Lower lobe of right lung (tissue), 2 donors: ENCODE results near the gene COQ9. TPM values are rescaled to one million over a fixed set of nuclear protein-coding genes. Genes with fewer than 3 reads are reported as not detected.

Source experiments
- ATAC-seq, 2 donors: fragments of 200-7000 bp; cut with Tn5 transposase; one replicate each; pipeline ENCODE4 v1.9.1; 2020 to 2022; ENCODE audit warnings: mild to moderate bottlenecking in 2 of 2, moderate library complexity in 2 of 2
- DNase-seq: peaks from one replicate; pipeline ENCODE4 v3.0.0-alpha.2; 2020
- H3K27ac ChIP-seq: fragments of 200-600 bp; one replicate; pipeline ENCODE4 v1.8.0; 2022
- H3K27me3 ChIP-seq: fragments of 200-600 bp; one replicate; pipeline ENCODE4 v1.8.0; 2022; ENCODE audit warnings: low read depth
- H3K36me3 ChIP-seq: fragments of 200-600 bp; one replicate; pipeline ENCODE4 v1.8.0; 2022; ENCODE audit warnings: mild to moderate bottlenecking
- H3K4me1 ChIP-seq: fragments of 200-600 bp; one replicate; pipeline ENCODE4 v1.8.0; 2022
- H3K4me3 ChIP-seq: fragments of 200-600 bp; one replicate; pipeline ENCODE4 v1.8.0; 2022; ENCODE audit warnings: mild to moderate bottlenecking
- H3K9me3 ChIP-seq: fragments of 200-600 bp; one replicate; pipeline ENCODE4 v1.8.0; 2022
- intact Hi-C: fragments of 100-400 bp; cut with DNase I; formaldehyde crosslinking; loops from one replicate; pipeline ENCODE4 v1.11.0; 2022
- total RNA-seq: library from RNA; stranded (reverse); fragmentation: NEBNext Ultra II Directional; extraction: Animal tissue kit (Norgen Biotek cat#: 25700); gene quantifications from one replicate; pipeline ENCODE4 v1.2.1, GENCODE V29; 2021
- TF ChIP-seq, protein P1 (sequence below): fragments of 200-600 bp; IDR thresholded peaks from one replicate; pipeline ENCODE4 v1.8.0; 2022; ENCODE audit warnings: antibody characterized with exemption, mild to moderate bottlenecking
- donor health status: DM: no; HTN: yes; CAD: no; lungs with severe emphysema.

COQ9 gene
- total RNA-seq, 1 donor from 2014 or later = 37.2 TPM

DNA sequence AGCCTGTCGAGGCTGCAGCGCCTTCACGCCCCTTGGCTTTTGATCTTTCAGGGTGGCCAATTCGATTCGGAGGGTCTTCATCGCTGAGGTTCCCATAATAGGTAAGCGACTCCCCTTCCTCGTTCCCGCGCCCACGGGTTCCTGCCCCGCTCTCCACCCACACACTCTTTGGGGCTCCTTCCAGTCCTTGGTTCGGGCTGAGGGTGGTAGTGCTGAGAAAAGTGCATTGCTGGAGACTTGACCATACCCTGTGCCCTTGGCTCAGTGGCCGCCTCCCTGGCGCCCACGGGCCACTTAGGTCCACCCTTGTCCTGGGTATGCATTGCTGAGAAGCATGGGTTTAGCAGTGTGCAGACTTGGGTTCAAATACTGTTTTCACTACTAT is 15.7 kb downstream of the COQ9 start:
- H3K27ac ChIP-seq = peak overlapping the region; percentile 94
- no peak for DNase-seq
- no peaks in the 10 kb centered on the region for H3K9me3 ChIP-seq
- intact Hi-C loops = no loop called here
- H3K36me3 ChIP-seq = peaks cover 72% of the 10 kb centered on the region
- TF ChIP-seq, protein P1, sequence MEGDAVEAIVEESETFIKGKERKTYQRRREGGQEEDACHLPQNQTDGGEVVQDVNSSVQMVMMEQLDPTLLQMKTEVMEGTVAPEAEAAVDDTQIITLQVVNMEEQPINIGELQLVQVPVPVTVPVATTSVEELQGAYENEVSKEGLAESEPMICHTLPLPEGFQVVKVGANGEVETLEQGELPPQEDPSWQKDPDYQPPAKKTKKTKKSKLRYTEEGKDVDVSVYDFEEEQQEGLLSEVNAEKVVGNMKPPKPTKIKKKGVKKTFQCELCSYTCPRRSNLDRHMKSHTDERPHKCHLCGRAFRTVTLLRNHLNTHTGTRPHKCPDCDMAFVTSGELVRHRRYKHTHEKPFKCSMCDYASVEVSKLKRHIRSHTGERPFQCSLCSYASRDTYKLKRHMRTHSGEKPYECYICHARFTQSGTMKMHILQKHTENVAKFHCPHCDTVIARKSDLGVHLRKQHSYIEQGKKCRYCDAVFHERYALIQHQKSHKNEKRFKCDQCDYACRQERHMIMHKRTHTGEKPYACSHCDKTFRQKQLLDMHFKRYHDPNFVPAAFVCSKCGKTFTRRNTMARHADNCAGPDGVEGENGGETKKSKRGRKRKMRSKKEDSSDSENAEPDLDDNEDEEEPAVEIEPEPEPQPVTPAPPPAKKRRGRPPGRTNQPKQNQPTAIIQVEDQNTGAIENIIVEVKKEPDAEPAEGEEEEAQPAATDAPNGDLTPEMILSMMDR = no peak
- H3K4me1 ChIP-seq = peaks cover 47% of the 10 kb centered on the region
- peak overlapping the region; percentile 85 for H3K4me3 ChIP-seq
- H3K27me3 ChIP-seq = no peaks in the 10 kb centered on the region
- peak; percentile 58 to 59 for ATAC-seq

DNA sequence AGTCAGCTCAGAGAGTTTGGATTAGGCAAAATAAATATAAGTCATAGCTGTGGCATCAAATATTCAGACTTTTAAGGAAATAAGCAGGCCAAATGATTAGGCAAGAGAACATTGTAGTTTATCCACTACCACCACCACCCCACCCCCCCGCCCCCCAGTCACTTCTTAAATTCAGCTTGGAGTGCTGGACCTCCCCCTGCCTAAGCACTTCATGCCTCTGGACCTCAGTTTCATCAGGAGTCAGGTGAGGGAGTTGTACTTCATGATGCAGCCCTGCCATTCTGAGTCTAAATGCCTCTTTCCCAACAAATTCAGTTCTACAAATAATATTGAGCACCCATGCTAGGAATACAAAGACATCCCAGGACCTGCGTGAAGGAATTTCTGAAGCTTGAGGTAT is 17.2 kb downstream of the COQ9 start:
- intact Hi-C loops = no loop called here
- DNase-seq = no peak
- TF ChIP-seq, protein P1 = no peak
- Histone ChIP-seq H3K27me3 (no peaks in the 10 kb centered on the region), H3K27ac (no peak overlapping the region), H3K9me3 (no peaks in the 10 kb centered on the region), H3K4me1 (peaks cover 53% of the 10 kb centered on the region), H3K36me3 (peaks cover 72% of the 10 kb centered on the region), H3K4me3 (no peak overlapping the region)
- peak; percentile 18 to 57 for ATAC-seq

DNA sequence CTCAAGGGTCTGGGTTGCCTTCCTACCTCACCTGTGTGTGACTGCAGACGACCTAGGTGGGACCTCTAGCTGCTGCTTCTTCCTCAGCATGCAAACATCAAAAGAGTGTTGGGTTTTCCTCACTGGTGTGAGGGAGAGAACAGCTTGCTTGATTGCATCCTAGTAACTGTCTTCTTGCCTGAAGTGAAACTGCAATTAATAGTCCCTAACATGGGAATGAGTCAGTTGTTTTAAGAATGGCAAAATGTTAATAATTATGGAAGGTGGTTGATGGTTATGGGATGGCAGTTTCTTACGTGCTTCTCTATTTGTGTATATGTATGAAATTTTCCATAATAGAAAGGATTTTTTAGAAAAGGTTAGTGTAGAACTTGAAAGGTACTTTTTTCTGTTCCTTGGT is 21.1 kb downstream of the COQ9 start:
- H3K27me3 ChIP-seq = no peaks in the 10 kb centered on the region
- H3K4me3 ChIP-seq = no peak overlapping the region
- H3K36me3 ChIP-seq = peaks cover 94% of the 10 kb centered on the region
- TF ChIP-seq, protein P1 = no peak
- no peak for ATAC-seq
- H3K4me1 ChIP-seq = peaks cover 69% of the 10 kb centered on the region
- H3K27ac ChIP-seq = no peak overlapping the region
- intact Hi-C loops = no loop called here
- DNase-seq = no peak
- no peaks in the 10 kb centered on the region for H3K9me3 ChIP-seq

DNA sequence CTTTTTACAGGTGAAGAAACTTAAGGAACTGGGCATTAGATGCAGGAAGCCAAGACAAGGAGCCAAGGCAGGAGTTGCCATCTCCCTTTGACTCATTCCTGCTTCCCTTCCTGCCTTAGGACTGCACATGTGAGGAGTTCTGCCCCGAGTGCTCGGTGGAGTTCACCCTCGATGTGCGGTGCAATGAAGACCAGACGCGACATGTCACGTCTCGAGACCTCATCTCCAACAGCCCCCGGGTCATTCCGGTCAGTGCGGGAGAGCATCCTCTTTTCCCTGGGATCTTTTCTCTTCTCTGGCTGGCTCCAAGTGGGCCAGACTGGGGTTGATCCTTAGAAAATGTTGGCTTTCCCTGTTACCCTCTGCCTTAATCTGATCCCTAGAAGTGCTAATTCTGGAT is 21.8 kb downstream of the COQ9 start:
- Histone ChIP-seq H3K9me3 (no peaks in the 10 kb centered on the region), H3K4me3 (no peak overlapping the region), H3K27me3 (no peaks in the 10 kb centered on the region), H3K4me1 (peaks cover 62% of the 10 kb centered on the region), H3K27ac (no peak overlapping the region), H3K36me3 (peaks cover 98% of the 10 kb centered on the region)
- intact Hi-C loops = no loop called here
- no peak for DNase-seq
- TF ChIP-seq, protein P1 = no peak
- no peak for ATAC-seq

- TF ChIP-seq, protein P1 = no peak
- DNase-seq = no peak
- no peaks in the 10 kb centered on the region for H3K27me3 ChIP-seq
- H3K36me3 ChIP-seq = peaks cover 100% of the 10 kb centered on the region
- ATAC-seq = peak; percentile 3 to 18
- H3K27ac ChIP-seq = peak overlapping the region; percentile 15
- no peak overlapping the region for H3K4me3 ChIP-seq
- intact Hi-C loops = no loop called here
- no peaks in the 10 kb centered on the region for H3K9me3 ChIP-seq
- H3K4me1 ChIP-seq = peaks cover 53% of the 10 kb centered on the region
Measured at GRCh38 chr16:57469917-57470470, 22.7 kb downstream of the COQ9 start.

DNA sequence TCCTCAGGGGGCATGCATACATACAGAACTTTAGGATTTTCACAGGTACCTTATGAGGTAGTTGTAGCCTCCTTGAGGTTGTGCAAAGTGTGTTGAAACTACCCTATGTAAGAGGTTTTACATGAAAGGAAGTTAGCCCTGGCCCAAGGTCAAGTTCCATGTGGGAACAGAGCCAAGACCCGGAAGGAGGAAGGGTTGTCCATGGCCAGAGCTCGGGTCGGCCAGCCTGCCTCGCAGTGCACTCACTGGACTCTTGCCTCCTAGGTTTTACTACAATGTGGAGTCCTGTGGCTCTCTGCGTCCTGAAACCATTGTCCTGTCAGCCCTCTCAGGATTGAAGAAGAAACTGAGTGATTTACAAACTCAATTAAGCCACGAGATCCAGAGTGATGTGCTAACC is 23.4 kb downstream of the COQ9 start:
- Histone ChIP-seq H3K36me3 (peaks cover 96% of the 10 kb centered on the region), H3K9me3 (no peaks in the 10 kb centered on the region), H3K4me1 (peaks cover 45% of the 10 kb centered on the region), H3K27me3 (no peaks in the 10 kb centered on the region), H3K4me3 (no peak overlapping the region), H3K27ac (peak overlapping the region; percentile 15)
- intact Hi-C loops = no loop called here
- peak; percentile 81 for DNase-seq
- TF ChIP-seq, protein P1 = no peak
- ATAC-seq = peak; percentile 72 to 79
